T-helper 22 cell (primary cell): ENCODE results near the gene YEATS2.

Source experiments
- DNase-seq: peaks from one replicate; pipeline ENCODE4 v3.0.0-alpha.2; 2020; ENCODE audit warnings: low read depth

The YEATS2 gene

DNA sequence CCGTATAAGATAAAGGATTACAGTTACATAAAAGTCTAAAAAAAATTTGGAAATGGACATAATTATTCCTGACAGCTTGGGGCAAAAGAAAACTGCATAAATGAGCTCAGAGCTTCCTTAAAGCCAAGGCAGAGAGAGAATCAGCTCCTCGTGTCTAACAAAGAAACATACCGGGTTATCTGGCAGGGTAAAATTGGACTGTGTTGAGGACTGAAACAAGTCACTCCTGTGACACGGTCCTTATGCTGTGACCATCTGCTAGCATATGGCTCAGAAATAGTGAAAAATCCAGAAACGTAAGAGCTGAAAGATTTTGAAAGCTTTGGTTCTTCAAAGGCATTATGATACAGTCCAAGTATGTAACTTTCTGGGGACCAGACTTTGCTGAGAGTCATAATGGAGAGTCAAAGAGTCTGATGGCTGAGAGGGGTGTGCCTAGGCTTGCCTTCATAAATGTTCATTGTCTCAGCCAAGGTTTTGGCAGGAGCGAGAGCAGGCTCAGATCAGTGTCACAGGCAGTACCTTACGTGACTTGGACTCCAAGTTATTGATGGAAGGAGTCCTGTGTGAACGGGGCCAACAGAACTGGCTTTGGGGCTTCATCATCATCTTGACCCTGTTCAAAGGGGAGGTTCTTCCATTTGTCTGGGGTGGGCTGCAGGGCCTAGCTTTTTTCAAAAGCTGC is 115.3 kb downstream of the YEATS2 start:
- DNase-seq = no peak

DNA sequence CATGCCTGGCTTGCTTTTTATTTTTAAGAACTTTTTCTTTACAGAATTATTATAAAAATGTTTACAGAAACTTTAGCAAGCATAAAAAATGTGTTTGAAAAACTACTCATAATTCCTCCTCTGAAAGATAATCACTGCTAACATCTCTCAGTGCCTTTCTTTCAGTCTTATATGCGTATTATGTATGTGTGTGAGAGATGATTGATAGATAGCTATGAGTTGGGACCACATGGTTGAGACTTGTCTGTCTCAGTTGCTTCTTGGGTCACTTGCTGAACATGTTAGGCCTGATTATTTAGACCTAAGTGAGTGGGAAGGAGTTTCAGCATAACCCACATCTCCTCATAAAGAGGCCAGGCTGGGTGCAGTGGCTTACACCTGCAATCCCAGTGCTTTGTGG is 116.6 kb downstream of the YEATS2 start:
- DNase-seq = no peak

DNA sequence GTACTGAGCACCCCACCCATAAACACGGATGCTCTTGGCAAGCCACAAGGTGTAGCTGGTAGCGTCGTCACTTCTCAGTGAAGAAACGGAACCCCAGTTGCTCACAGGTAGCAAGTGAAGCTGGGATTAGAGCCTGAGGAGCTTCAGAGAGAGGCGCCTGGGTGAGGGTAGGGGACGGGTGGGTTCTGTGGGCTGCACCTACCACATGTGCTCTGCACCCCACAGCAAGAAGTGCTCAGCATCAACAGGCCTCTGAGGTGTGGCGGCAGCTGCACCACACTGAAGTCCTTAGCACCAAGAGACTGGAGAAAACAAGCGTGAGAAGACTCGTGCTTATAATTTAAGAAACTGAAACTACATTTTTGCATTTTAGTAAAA is 118.0 kb downstream of the YEATS2 start:
- no peak for DNase-seq

DNA sequence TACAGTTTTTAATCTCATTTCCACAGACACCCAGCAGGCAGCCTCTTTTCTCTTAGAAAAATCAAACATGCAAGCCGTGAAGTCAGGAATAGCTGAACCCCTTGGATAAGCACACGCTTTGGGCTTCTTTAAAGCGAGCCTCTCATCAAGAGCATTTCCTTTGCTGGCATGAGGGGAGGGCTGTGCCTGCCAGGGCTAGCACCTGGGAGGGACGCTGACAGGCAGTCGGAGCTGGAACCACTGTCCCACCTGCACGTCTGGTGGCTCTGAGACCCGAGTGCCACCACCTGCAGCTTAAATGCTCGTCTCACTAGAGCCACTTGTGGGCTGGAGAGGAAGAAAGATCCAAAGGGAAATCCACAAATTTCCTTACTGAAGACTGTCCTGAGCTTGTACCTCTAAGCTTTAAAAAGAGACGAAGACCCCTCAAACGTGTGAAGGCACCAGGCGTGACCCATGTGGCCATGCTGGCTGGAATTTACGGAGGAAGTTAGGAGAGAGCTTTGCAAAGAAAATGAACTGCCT is 118.4 kb downstream of the YEATS2 start:
- no peak for DNase-seq

DNA sequence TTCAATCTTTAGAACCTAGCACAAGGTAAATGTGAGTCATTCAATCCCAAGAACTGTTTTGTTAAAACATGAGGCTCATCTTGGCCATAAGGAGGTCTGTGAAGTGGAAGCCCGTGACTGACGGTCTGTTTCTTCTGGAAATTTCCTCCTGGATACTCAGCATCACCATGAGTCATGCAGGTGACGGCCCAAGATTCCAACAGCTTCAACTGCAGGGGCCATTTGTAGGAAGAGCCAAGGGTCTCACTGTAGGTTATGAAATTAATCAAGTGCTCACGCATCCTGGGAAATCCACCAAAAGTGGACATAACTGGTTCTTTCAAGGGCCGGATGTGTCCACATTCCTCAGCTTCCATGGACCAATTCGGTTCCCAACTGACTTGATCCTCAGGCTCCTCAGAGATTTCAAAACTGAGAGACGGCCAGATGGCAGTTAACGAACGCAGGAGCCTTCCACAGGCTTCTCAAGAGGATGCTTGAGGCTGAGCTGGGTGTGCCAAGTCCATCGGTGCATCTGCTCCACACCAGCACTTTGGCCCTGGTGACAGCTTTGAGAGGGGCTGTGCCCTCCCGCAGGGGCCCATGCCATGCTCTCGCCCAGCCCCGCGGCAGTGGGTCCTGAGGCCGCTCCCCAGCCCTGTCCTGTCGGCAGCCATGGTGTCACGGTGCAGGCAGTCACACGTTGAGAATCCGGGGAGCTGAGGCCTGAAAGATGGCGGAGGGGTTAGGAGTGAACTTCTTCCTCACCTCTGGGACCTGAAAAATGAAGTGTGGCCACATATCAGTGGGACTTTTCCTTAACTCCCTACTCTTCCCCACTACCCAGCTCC is 119.3 kb downstream of the YEATS2 start:
- DNase-seq = no peak

DNA sequence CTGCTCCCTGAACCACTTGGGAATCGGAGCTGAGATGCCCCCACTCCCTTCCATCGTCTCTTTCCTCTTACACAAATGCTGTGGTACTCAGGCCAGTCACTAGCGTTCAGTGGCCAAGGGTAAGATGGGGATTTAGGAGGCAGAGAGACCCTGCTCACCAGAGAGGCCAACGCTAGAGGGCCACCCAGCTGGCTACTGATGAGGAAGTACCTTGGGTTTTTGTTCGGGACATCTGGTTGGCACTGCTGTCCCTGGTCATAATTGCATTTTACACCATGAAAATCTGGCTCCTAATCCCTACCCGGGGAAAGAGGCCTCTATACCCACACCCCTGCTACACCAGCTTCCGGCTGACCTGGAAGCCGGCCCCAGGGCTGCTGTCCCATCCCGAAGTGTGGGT is 120.0 kb downstream of the YEATS2 start:
- no peak for DNase-seq

DNA sequence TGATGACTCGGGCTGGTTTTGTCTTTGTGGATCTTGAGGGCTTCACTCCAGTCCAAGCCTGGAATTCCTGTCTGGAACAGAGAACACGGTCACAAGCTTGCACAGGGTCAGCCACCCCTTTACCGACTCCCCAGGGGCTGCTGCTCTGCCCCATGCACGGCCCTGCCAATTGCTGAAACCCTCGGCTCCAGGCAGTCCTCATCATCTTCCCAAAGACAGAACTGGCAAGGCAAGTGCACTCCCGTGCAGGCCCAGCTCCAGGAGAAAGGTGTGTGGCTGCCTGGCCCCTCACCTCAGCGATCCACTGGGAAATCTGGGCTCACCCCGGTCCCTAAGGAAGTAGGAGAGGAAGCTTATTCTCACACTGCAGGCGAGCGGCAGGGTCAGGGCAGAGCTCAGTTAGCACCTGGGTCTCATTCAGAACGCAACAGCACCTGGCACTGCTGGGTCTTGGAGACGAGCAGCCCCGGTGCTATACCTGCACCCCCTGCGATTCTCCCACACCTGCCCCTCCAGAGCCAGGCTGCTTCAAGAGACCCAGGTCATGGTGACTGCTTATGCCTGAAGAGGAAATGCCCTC is 120.5 kb downstream of the YEATS2 start:
- no peak for DNase-seq

DNA sequence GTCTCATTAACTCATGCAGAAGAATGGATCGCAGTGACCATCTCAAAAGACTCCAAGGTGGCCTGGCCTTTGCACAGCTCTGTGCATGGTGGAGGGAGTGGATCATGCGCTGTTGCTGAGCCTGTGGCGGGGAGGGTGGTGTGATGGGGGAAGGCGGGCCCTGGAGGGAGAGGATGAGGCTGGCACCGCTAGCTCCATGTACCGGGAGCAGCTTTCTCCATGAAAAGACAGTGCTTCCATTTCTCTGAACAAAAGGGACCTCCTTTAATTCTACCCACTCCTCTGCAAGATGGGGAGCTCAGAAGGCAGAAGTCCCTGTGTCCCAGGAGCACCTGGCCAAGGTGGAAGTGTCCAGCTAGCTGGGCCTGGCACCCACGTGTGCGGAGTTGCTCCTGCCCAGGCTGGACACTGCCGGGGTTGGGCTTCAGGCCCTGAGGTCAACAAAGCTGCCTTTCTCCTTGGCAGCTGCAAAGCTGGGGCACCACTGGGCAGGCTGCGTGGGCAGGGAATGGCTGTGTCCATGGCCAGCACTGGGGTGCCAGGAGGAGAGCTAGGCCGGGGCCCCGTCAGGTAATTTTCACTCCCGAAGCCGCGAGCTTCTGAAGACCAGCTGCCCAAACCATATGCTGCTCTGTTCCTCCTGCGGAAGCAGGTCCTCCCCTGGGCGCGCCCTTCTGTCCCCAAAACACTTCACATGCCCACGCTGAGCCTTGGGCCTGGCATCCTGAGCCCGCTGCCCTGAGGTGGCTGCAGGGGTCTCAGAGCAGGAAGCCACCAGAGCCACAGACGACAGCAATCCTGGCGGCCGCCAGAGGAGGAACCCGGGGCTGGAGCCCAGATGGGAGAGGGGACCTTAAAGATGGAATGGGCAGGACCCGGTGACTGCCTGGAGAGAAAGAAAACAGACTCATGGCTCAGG is 121.4 kb downstream of the YEATS2 start:
- DNase-seq = no peak

DNA sequence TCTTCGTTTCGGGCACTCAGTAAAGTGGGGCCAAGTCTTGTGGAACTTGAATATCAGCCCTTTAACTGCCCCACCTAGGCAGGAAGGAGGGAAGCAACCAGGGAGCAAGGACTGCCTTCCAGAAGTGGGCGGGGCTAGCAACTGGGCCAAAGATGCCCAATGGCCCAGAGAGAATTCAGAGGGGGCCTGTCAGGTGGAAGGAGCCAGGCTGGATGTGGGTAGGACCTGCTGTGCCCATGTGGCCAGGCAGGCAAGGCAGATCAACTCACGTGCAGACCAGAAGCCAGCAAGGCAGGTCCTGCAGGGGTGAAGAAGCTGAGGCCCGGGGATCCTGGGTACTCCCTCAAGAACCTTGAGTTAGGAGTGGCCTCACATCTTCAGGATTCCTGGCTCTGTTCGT is 122.2 kb downstream of the YEATS2 start:
- DNase-seq = no peak

DNA sequence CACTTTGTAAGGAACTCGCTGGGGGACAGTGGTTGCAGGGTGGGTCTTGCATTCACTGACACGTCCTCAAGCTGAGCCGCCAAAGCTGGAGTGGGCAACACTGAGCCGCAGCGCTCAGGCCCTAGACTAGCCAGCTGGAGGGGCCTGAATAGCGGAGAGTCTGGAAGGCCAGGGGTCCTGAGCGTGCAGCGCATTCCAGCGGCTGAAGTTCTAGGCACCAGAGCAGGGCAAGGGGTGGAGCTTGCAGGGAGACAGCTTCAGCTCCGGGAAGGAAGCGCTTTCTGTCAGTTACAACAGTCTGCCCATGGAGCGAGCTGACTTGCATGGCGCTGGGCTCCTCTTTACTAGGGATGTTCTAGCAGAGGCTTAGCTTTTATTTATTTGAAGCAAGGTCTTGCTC is 125.0 kb downstream of the YEATS2 start:
- no peak for DNase-seq

DNA sequence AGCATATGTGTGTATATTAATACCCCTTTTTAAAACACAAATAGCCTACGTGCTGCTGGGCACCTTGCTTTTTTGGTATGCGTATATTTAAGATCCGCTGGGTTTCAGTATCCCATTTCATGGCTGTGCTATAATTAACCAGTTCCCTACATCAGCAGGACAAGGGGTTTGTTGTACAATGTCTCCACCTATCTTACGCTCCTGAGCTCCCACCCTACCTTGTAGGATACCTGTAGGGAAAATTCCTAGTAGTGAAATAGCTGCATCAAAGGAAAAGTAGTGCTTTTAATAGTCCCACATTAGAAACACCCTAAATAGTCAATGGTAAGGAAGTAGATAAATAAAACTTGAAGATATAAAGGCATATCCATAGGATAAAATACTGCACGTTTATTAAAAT is 126.4 kb downstream of the YEATS2 start:
- DNase-seq = no peak

DNA sequence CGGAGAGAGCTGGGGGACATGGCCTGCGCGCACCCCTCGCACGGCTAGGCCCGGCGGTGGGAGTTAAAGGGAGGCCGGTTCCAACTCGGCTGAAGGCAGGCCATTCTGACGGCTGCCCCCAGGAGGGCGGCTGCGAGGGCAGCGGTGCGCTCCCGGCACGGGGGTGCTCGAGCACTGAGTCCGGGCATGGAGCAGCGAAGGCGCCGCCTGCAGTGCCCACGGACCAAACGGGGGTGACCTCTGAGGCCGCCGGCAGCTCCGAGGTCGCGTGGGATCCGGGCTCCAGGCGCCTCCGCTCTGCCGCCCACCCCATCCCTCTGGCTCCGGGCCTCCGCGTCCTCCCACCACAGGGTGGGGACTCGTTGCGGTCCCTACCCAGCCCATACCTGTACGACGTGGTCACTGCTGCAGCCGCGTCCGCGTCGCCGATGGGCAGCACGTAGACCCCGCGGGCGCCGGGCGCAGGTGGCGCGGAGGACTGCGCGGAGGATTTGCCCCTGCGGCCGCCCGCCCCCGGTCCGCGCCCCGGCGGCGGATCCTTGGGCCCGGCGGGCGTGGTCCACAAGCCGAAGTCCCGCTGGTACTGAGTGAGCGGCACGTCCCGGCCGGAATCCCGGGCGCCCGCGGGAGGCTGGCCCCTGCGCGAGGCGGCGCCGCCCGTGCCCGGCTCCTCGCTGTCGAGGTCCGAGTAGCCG is 127.3 kb downstream of the YEATS2 start:
- DNase-seq = no peak

DNA sequence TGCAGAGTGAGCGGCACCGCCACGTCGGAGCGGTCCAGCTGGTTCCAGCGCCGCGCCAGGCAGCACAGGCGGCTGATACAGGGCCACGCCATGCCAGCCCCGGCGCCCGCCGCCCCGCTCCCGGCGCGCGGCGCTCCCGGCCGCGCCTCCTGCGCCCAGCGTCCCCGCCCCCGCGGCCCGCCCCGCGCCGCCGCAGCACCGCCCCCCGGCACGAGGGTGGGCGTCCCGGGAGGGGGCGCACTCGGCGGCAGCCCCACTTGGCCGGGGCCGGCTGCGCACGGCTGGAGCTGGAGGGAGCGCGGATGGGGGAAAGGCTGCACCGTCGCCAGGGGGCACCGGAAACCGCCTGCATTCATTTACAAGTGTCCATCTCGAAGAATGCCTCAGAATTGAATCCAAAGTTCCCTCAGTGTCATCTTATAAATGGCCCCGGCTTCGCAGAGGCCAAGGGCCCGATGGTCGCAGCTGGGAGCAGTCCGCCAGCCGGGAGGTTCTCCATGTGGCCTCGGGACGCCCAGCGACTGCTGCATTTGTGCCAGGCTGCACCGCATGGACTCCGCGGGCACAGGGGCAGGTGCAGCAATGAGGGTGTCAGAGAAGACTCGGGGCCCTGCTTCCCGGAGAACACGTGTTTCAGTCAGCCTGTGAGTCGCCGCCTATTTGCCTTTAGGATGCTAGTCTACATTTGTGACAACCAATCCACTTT is 128.0 kb downstream of the YEATS2 start, which contains the start of gene MAP6D1:
Gene MAP6D1 (minus strand): TSS at position 122 of the 706 bp plus-strand sequence. CDS start 30 bp downstream, at position 92.
- peak; percentile 5 for DNase-seq

DNA sequence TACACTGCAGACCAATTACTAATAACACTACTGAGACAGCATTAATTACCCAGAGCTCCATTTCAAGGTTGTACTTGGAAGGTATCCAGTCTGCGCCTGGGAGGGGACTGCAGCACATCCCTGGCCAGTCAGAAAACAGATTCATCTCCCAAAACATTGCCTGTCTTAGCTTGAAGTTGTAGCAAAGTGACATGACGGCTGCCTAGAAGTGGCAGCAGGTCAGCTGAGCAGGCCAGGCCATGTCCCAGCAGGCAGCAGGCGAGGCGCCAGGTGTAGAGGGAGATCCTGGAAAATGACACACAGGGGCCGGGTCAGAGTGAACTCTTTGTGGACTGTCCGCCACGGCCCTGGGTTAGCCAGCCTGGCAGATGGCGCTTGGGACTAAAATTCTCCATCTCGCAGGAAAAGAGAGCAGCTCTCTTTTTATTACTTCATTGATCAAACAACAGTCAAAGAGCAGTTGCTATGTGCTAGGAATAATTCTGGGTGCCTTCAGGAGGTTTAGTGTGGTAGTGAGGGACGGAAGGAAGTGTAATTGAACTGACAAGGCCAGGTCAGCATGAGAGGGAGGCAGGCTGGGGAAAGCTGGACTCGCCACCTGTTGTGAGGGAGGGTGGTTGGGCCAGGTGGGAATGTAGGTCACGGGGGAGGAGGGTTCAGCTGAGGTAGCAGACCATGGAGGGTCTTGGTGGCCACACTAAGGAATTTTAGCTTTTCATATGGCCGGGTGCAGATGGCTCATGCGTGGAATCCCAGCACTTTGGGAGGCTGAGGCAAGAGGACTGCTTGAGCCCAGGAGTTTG is 129.1 kb downstream of the YEATS2 start:
- no peak for DNase-seq

DNA sequence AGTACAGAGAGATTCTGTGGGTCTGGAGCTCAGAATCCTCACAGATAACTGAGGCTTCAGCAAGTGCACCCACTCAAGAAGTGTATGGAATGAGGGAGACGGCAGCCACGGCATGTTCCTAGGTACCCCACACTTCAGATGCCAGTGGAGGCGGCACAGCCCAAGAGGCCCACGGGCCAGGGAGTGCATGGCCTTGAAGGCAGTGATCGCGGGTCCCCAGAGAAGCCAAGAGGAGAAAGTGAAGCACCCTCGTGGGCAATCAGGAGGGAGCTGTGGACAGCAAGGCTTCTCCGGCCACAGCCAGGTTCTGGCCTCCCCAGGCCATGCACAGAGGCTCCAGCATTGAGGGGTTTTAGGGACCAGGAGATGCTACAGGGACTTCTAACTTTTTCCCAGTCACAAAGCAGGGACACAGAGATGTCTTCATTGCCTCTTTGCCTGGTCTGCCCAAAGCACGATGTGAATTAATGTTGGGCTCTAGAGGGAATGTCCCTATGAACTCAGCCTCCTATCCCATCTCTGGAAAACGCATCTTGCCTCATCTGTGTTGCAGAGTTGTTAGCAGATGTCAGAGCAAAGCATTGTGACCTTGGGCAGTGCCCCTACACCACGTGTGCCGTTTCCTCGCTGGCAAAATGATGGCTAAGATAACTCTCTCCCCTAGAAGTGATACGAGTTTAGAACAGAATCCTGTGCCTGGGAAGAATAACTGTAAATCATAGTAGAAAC is 130.4 kb downstream of the YEATS2 start:
- DNase-seq = no peak

DNA sequence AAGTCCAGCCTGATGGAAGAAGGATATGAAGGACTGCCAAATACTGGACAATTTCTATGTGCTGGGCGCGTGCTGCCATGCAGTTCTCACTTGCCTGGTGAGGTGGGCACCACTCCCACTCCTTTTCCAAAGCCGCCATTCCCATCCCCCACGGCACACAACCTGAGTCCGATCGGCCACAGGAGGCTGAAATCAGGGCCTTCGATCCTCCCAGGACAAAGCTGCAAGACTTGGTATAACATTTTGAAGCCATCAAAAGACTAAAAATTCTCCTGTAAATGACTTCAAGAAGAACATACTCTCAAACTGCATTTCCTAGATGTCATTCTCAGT is 130.9 kb downstream of the YEATS2 start:
- DNase-seq = no peak

DNA sequence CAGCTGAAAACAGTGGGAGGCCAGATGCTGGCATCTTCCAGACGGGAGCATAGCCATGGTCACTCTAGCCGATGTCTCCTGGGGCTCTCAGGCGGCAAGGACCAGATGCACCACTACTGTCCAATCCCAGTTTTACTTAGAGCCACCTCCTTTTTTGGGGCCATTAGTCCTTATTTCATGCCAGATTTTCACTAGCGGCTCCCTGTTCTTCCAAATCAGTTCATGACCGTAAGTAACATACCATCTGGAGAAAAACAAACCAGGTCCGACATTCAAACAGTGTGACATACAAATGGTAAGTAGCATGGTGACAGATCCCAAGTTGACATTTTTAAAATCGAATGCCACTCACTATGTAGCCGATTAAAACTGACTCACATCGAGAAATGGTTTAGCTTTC is 131.9 kb downstream of the YEATS2 start:
- DNase-seq = no peak

DNA sequence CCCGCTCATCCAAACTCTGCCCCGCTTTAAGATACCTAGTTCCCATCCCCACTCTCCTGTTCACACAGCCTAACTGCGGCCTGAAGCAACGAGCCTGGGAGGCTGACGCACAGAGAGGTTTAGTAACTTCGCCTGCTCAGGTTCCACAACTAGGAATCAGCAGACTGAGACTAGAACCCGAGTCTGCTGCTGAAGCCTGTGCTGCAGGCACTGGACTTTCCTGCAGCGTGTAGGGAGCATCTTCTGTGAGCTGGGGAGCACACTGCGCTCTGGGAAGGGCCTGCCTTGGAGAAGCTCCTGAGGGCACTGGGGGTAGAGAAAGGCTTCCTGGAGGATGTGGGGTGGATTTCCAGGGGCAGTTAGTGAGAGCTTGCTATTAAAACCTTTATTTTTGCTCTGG is 132.6 kb downstream of the YEATS2 start:
- no peak for DNase-seq

DNA sequence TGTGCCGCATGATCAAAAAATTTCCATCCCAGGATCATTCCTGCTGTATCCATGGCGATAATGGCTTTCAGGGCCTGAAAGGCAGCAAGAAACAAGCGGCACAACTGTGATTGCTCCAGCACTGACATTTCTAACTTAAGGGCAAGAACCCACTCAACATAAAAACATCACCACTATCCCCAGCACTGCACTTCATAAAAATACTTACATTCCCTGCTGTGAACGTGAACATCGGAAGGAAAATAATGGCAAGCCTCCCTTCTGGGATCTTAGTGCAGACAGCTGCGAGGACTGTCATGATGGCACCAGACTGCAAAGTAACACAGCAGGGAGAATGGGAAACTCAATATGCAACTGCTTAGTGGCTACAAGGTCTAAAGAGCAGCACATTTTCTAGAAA is 135.9 kb downstream of the YEATS2 start:
- no peak for DNase-seq
